SJSA1 (cell line): ENCODE data around the gene ARHGAP6. TPM values are rescaled to one million over a fixed set of nuclear protein-coding genes. Genes with fewer than 3 reads are reported as not detected.

ENCODE experiments used
- DNase-seq, 2 experiments: peaks; one replicate each; pipeline ENCODE4 v3.0.0-alpha.2; 2015 to 2020; ENCODE audit warnings: low spot score in 2 of 2, low read depth in 1 of 2
- H3K27ac ChIP-seq: fragments of 250-450 bp; sonication (Bioruptor Pico); 2 replicates; pipeline ENCODE4 v1.5.1; 2020; ENCODE audit warnings: mild to moderate bottlenecking, moderate library complexity
- H3K27me3 ChIP-seq: fragments of 250-450 bp; sonication (Bioruptor Pico); replicated peaks from 2 replicates; pipeline ENCODE4 v1.5.1; 2020; ENCODE audit warnings: mild to moderate bottlenecking, moderate library complexity
- H3K36me3 ChIP-seq: fragments of 250-450 bp; sonication (Bioruptor Pico); 2 replicates; pipeline ENCODE4 v1.5.1; 2020; ENCODE audit warnings: mild to moderate bottlenecking
- H3K4me1 ChIP-seq: fragments of 250-450 bp; sonication (Bioruptor Pico); replicated peaks from 2 replicates; pipeline ENCODE4 v1.6.1; 2021; ENCODE audit warnings: mild to moderate bottlenecking
- H3K4me3 ChIP-seq: fragments of 250-450 bp; sonication (Bioruptor Pico); 2 replicates; pipeline ENCODE4 v1.5.1; 2020; ENCODE audit warnings: mild to moderate bottlenecking
- H3K9me3 ChIP-seq: fragments of 250-450 bp; sonication (Bioruptor Pico); replicated peaks from 2 replicates; pipeline ENCODE4 v1.5.1; 2020; ENCODE audit warnings: mild to moderate bottlenecking
- total RNA-seq: library from RNA; depleted of rRNA; stranded (reverse); fragments of >200 nt; shearing (Covaris generic); gene quantifications from 2 replicates; pipeline ENCODE4 v1.2.3, GENCODE V29; 2014

ARHGAP6 gene
- total RNA-seq, 1 experiment from 2014 or later = 0.11 TPM

DNA sequence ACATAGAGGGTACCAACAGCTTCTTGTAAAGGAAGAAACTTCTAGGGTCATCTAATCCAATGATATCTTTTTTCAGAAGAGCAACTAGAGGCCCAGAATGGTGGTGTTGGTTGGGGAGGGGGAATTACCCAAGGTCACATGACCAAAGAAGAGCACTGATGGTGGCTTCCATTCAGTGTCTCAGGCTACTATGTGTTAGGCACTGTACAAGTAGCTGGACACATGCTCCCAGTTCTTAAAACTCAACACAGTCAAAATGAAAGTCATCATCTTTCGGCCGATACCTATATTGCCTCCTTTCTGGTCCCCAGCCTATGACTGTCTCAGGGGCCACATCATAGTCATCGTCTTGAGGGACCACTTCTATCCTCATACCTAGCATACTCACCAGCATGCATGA lies 88.1 kb downstream of the ARHGAP6 start:
- Histone ChIP-seq H3K4me3 (no peak overlapping the region), H3K4me1 (no peaks in the 10 kb centered on the region), H3K9me3 (no peaks in the 10 kb centered on the region), H3K27me3 (no peaks in the 10 kb centered on the region), H3K27ac (no peak overlapping the region), H3K36me3 (no peaks in the 10 kb centered on the region)
- no peak for DNase-seq

DNA sequence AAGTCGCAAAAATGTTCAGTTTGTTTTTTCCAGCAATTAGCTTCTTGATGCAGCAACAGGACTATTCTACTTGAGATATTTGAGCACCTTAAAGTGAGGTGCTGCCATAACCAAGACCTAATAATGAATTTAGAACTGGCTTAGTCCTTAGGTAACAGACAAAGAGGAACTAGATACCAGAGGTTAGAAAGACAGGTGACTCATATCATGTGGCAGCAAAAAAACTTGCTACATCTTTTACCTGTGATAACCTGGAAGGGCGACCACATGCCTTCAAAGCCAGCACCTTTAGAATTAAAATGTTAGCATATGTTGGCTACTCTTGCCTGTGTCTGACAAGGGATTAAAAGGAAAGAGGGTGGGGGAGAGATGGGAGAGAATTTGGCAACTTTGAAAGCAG lies 90.4 kb downstream of the ARHGAP6 start:
- H3K27me3 ChIP-seq = no peaks in the 10 kb centered on the region
- H3K36me3 ChIP-seq = no peaks in the 10 kb centered on the region
- no peak overlapping the region for H3K4me3 ChIP-seq
- H3K9me3 ChIP-seq = no peaks in the 10 kb centered on the region
- no peaks in the 10 kb centered on the region for H3K4me1 ChIP-seq
- H3K27ac ChIP-seq = no peak overlapping the region
- DNase-seq = no peak

DNA sequence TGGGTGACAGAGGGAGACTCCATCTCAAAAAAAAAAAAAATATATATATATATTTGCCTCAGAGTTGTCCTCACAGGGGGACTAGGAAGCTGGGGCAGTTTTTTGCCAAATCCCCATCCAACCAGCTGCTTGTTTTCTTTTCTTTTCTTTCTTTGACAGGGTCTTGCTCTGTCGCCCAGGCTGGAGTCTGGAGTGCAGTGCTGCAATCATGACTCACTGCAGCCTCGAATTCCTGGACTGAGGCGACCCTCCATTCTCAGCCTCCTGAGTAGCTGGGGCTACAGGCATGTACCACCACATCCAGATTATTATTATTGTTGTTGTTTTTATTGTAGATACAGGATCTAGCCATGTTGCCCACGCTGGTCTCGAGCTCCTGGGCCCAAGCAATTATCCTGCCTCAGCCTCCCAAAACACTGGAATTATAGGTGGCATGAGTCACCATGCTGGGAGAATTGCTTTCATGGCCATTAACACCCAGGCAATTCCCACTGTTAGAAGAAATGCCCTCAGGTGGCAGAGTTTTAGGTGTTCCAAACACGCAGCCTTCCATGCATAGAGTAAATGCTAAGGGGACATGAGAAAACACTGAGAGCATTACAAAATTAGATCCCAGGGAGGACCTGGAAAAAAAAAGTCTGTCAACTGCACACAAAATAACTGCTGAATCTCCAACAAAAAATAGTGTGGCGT lies 98.0 kb downstream of the ARHGAP6 start:
- DNase-seq = no peak
- Histone ChIP-seq H3K4me3 (no peak overlapping the region), H3K27me3 (no peaks in the 10 kb centered on the region), H3K4me1 (peaks cover 9% of the 10 kb centered on the region), H3K36me3 (no peaks in the 10 kb centered on the region), H3K9me3 (no peaks in the 10 kb centered on the region), H3K27ac (no peak overlapping the region)

DNA sequence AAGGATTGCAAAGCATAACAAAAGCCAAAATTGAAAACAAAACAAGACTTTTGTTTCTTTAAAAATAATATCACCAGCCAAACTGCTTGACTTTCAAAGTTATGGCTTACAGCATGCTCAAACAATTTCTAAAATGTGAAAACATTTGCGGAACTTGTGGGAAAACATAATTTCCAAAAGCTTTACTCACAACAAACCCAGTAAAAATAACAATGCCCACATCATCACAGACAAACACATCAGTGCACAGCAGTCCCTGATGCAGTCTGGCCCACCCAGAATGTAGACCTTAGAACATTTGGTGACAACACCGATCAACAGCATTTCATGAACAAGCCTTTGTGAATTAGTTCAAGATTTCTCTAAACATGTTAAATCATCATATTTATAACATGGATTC lies 98.9 kb downstream of the ARHGAP6 start:
- H3K36me3 ChIP-seq = no peaks in the 10 kb centered on the region
- peaks cover 9% of the 10 kb centered on the region for H3K4me1 ChIP-seq
- DNase-seq = peak in 1 of 2 experiments; percentile 50
- no peaks in the 10 kb centered on the region for H3K27me3 ChIP-seq
- H3K27ac ChIP-seq = peak overlapping the region; percentile 72
- H3K4me3 ChIP-seq = no peak overlapping the region
- H3K9me3 ChIP-seq = no peaks in the 10 kb centered on the region

DNA sequence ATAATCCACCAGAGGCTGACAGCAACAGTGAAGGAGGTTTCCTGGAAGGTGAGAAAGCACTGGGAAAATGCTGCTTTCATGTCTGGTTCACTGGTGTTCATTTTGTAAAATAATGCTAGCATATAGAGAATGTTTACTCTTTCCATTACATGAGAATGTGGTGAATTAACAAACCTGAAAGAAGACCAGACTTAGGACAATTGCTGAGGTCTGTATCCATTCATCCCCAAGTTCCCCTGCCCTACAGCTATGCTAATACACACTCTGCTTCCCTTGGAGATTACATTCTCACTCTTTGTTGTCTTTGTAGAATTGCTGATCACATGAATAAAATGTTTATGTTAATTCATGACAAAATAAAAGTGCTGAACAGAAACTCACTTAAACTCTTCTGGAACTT lies 99.5 kb downstream of the ARHGAP6 start:
- DNase-seq = peak in 1 of 2 experiments; percentile 12
- H3K4me3 ChIP-seq = no peak overlapping the region

DNA sequence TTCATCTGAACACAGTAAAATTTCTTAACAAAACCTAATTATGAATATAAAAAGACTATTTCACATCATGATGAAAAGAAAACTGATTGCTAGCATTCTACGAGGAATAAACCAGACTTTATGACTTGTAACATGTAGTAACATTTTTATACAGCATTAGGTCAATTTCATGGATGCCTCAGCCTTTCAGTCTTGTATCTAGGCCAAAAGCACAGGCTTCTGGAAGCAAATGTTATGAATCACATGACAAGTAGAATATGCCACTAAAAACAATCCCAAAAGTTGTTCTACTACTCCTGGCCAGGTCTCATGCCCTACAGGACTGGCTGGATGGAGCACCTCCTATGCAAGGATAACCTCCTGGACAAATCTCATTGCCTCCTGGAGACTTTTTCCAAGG lies 101.2 kb downstream of the ARHGAP6 start:
- no peak overlapping the region for H3K27ac ChIP-seq
- no peak for DNase-seq
- no peaks in the 10 kb centered on the region for H3K27me3 ChIP-seq

More for the DNA sequence above, 99.5 kb downstream of the ARHGAP6 start:
- Histone ChIP-seq H3K27me3 (no peaks in the 10 kb centered on the region), H3K27ac (peak overlapping the region; percentile 72), H3K9me3 (no peaks in the 10 kb centered on the region), H3K4me1 (peaks cover 9% of the 10 kb centered on the region), H3K36me3 (no peaks in the 10 kb centered on the region)

DNA sequence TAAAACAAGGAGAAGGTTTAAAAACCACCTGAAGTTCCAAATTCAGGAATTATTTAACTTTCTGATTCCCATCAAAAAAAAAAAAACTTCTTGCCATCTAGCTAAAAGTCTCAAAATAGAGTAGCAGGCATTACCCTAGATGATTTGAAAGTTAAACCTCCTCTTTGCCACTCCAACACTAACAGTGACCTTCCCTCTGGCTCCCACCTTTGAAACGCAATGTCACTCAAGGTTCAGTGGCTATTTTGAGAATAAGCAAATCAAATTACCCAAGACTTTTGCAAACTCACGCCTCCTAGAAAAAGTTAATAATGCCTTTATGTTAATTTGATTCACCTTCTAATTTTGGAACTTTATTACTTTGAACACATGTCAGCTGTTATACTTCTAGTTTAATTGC lies 103.2 kb downstream of the ARHGAP6 start:
- no peak overlapping the region for H3K4me3 ChIP-seq
- H3K36me3 ChIP-seq = no peaks in the 10 kb centered on the region
- H3K27me3 ChIP-seq = no peaks in the 10 kb centered on the region
- peaks cover 11% of the 10 kb centered on the region for H3K4me1 ChIP-seq
- DNase-seq = no peak
- H3K9me3 ChIP-seq = no peaks in the 10 kb centered on the region
- no peak overlapping the region for H3K27ac ChIP-seq

More for the DNA sequence above, 101.2 kb downstream of the ARHGAP6 start:
- Histone ChIP-seq H3K36me3 (no peaks in the 10 kb centered on the region), H3K4me1 (peaks cover 9% of the 10 kb centered on the region), H3K9me3 (no peaks in the 10 kb centered on the region), H3K4me3 (no peak overlapping the region)

DNA sequence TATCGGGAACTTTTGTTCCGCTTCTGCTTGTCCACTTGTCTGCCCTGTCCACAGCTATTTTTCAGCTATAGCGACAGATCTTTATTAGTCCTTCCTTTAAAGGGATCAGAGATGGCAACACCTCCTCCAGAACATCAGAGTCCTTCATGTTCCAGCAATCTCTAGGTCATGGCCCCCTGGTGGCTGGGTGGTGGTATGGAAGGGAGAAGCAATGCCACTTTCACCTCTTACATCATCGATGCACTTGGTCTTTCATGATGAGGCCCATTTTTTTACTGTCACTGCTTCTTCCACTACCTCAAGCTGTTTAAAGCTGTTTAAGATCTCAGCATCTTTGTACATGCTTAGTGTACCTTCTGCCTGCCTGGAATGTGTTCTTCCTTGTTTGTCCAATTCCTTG lies 106.7 kb downstream of the ARHGAP6 start:
- no peak for DNase-seq
- Histone ChIP-seq H3K4me1 (peaks cover 23% of the 10 kb centered on the region), H3K4me3 (no peak overlapping the region), H3K27me3 (no peaks in the 10 kb centered on the region), H3K27ac (no peak overlapping the region), H3K9me3 (no peaks in the 10 kb centered on the region), H3K36me3 (no peaks in the 10 kb centered on the region)

DNA sequence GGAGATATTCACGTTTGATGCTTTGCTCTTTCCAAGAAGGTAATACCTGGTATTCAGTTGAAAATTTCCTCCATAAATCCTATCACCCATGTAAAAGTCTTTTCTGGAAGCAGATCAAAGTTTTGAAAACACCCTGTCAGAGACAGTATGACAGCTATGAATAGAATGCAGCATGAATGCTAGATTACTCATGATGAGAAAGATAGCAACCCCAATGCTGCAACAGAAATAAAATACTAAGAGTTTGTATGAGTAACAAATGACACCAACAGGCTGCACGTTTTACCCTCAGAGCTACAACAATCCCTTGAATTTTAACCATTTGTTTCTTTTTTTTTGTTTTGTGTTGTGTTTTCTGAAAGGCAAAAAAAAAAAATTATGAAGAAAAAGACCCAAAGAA lies 108.6 kb downstream of the ARHGAP6 start:
- Histone ChIP-seq H3K27me3 (no peaks in the 10 kb centered on the region), H3K36me3 (no peaks in the 10 kb centered on the region), H3K27ac (peak overlapping the region; percentile 85), H3K9me3 (no peaks in the 10 kb centered on the region), H3K4me1 (peaks cover 23% of the 10 kb centered on the region), H3K4me3 (no peak overlapping the region)
- peak in 1 of 2 experiments; percentile 60 for DNase-seq

DNA sequence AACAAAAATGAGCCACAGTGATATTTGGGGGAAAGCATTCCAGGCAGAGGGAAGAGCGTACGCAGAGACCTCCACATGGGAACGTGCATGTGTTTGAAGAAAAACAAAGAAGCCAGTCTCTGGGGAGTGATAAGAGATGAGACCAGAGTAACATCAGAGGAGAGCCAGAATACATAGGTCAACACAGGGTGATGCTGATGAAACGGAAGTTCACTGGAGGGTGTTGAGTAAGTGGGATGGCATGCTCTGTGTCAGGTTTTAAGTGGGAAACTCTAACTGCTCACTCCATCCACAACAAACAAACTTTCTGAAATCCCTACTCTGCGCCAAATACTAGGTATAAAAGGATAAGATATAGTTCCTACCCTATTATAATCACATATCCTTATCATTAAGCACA lies 110.0 kb downstream of the ARHGAP6 start:
- Histone ChIP-seq H3K9me3 (no peaks in the 10 kb centered on the region), H3K36me3 (no peaks in the 10 kb centered on the region), H3K27me3 (no peaks in the 10 kb centered on the region), H3K4me3 (no peak overlapping the region), H3K27ac (peak overlapping the region; percentile 85), H3K4me1 (peaks cover 23% of the 10 kb centered on the region)
- DNase-seq = peak; percentile 30 to 40

DNA sequence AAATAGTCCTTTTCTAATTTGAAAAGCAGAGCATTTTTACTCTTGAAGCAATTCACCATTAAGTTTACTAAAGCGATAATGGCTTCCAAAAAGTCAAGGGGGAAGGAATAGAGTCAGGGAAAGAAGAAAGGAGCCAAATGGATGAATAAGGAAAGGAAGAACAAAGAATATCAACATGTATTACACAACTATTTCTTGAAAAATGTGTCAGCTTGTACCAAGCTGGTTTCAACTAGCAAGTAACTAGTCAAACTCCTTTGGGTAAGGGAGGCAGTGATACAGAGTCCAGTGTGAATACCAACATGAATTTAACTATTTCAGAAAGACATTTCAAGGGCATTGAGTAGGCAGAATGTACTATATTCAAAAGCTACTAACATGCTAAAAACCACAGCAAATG lies 112.1 kb downstream of the ARHGAP6 start:
- H3K4me3 ChIP-seq = no peak overlapping the region
- no peak overlapping the region for H3K27ac ChIP-seq
- H3K9me3 ChIP-seq = no peaks in the 10 kb centered on the region
- DNase-seq = no peak
- peaks cover 23% of the 10 kb centered on the region for H3K4me1 ChIP-seq
- H3K36me3 ChIP-seq = no peaks in the 10 kb centered on the region
- H3K27me3 ChIP-seq = no peaks in the 10 kb centered on the region

DNA sequence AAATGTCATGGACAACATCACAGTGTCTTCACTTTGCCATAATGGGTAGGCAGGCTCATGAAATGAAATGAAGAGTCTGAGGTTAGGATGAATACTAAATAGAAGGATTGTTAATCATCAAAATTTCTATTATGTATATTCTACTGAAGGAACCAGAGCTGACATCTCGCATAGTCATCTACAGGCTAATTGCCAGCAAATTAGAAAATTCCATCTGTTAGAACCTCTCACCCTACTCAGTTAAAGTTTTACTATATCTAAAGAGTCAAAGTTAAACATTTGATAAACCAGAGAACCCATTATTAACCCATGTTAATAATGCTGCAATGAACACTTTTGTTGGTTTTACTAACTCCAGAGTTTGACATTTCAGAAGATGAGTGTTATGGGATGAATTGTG lies 114.6 kb downstream of the ARHGAP6 start:
- H3K4me1 ChIP-seq = peaks cover 9% of the 10 kb centered on the region
- H3K27me3 ChIP-seq = no peaks in the 10 kb centered on the region
- DNase-seq = no peak
- H3K9me3 ChIP-seq = no peaks in the 10 kb centered on the region
- no peak overlapping the region for H3K27ac ChIP-seq
- no peaks in the 10 kb centered on the region for H3K36me3 ChIP-seq
- H3K4me3 ChIP-seq = no peak overlapping the region

DNA sequence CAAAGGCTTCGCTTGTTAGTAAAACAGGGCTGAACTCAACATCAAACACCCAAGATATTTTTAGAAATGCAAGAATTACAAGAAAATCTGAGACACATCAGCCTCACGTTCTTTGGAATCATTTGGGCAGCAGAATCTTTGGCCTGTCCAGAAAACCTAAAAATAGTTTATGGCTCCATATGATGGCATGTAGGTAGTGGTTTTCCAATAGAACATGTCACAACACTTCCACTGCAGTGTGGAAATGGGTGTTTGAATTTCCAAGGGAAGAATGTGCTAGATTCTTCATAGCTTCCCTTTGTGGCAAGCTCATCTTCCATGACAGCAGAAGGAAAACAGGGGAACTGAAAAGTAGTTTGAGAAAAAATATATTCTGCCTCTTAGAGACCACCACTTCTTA lies 118.8 kb downstream of the ARHGAP6 start:
- H3K4me3 ChIP-seq = no peak overlapping the region
- DNase-seq = no peak
- no peaks in the 10 kb centered on the region for H3K4me1 ChIP-seq
- no peaks in the 10 kb centered on the region for H3K27me3 ChIP-seq
- H3K9me3 ChIP-seq = no peaks in the 10 kb centered on the region
- no peaks in the 10 kb centered on the region for H3K36me3 ChIP-seq
- no peak overlapping the region for H3K27ac ChIP-seq

DNA sequence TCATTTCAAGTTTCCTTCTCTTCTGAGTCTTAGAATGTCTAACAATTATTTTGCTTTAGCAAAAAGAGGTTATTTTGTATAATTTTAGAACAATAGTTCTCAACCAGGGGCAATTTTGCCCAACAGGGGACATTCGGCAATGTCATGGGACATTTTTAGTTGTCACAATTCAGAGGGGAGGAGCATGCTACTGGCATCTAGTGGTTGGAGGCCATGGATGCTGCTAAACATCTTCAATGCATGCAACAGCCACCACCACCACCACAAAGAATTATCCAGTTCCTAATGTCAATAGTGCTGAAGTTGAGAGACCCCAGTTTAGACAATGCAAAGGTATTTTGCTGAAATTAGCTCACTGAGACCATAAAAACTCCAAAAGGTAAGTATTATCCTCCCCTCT lies 122.5 kb downstream of the ARHGAP6 start:
- no peak for DNase-seq
- Histone ChIP-seq H3K4me3 (no peak overlapping the region), H3K27ac (no peak overlapping the region), H3K4me1 (no peaks in the 10 kb centered on the region), H3K36me3 (no peaks in the 10 kb centered on the region), H3K27me3 (no peaks in the 10 kb centered on the region), H3K9me3 (no peaks in the 10 kb centered on the region)

DNA sequence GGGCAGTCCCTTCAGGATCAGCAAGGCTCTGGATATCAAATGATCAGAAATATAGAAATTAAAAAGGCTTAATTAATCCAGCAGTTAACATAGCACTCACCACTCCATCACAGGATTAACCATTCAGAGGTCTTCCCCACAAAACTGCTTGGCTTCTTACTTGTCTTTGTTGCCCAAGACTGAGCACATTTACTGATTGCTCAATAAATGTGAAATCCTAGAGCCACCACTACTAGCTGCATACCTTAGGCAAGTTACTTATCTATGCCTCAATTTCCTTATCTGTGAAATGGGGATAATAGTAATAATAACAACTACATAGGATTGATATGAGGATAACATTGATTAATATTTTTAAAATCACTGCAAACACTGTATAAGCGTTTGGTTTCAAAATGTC lies 124.2 kb downstream of the ARHGAP6 start:
- Histone ChIP-seq H3K27ac (no peak overlapping the region), H3K4me3 (no peak overlapping the region), H3K9me3 (no peaks in the 10 kb centered on the region), H3K4me1 (no peaks in the 10 kb centered on the region), H3K27me3 (no peaks in the 10 kb centered on the region), H3K36me3 (no peaks in the 10 kb centered on the region)
- DNase-seq = no peak
